DND-41 (cell line): Measurements from ENCODE around the gene SLC6A11.

Experiments used
- CTCF ChIP-seq: IDR thresholded peaks from 2 replicates; pipeline ENCODE4 v1.5.1; 2012; ENCODE audit warnings: borderline replicate concordance, low read length, moderate library complexity, mild to moderate bottlenecking; ENCODE audit not compliant: poor library complexity, severe bottlenecking; ENCODE audit errors: extremely low read depth
- EZH2 ChIP-seq: IDR thresholded peaks from 3 replicates; pipeline ENCODE4 v1.6.1; 2012; ENCODE audit warnings: borderline replicate concordance, low read depth, mild to moderate bottlenecking, moderate library complexity, low read length, inconsistent platforms; ENCODE audit not compliant: severe bottlenecking

- TF ChIP-seq CTCF = peak; percentile 89
- no peak for TF ChIP-seq EZH2
Observed at GRCh38 chr3:10945683-10946287, 129.8 kb downstream of the SLC6A11 start.
